HG03378 (cell line): Measurements from ENCODE around the gene ZNF761.
"Not testable (repeated sequence)": the region's sequence is repeated elsewhere in the genome, so short reads cannot be mapped to it uniquely, and the experiment has no call there.

Source experiments
- ATAC-seq: cut with Tn5 transposase; IDR thresholded peaks from one replicate; pipeline ENCODE4 v1.9.1; 2021; ENCODE audit warnings: mild to moderate bottlenecking, moderate library complexity; ENCODE audit not compliant: unreplicated experiment

ZNF761 gene

GRCh38 chr19:53455828-53456227, 24.0 kb downstream of the ZNF761 start:
- ATAC-seq, result no peak

GRCh38 chr19:53460131-53460721, 28.4 kb downstream of the ZNF761 start:
- not testable (repeated sequence) for ATAC-seq

- no peak for ATAC-seq
Measured at GRCh38 chr19:53461866-53462265, 30.1 kb downstream of the ZNF761 start.

- ATAC-seq, result no peak
Measured at GRCh38 chr19:53462861-53463260, 31.1 kb downstream of the ZNF761 start.

GRCh38 chr19:53463263-53463662, 31.5 kb downstream of the ZNF761 start:
- ATAC-seq, result no peak

GRCh38 chr19:53466726-53467484, 35.1 kb downstream of the ZNF761 start:
- no peak for ATAC-seq

- no peak for ATAC-seq
Measured at GRCh38 chr19:53467485-53468262, 35.9 kb downstream of the ZNF761 start, which contains the start of gene ZNF813. Gene ZNF813, plus strand, starts transcription at chr19:53467733. Its CDS starts 16,090 bp downstream, at chr19:53483823.

- not testable (repeated sequence) for ATAC-seq
Measured at GRCh38 chr19:53468628-53469027, 36.8 kb downstream of the ZNF761 start.

- no peak for ATAC-seq
Measured at GRCh38 chr19:53471916-53472315, 40.1 kb downstream of the ZNF761 start.

GRCh38 chr19:53474832-53475231, 43.0 kb downstream of the ZNF761 start:
- not testable (repeated sequence) for ATAC-seq

- ATAC-seq, result not testable (repeated sequence)
Measured at GRCh38 chr19:53475470-53475869, 43.7 kb downstream of the ZNF761 start.

GRCh38 chr19:53483751-53484150, 52.0 kb downstream of the ZNF761 start:
- ATAC-seq, result not testable (repeated sequence)

- no peak for ATAC-seq
Measured at GRCh38 chr19:53485046-53486004, 53.5 kb downstream of the ZNF761 start.

GRCh38 chr19:53492153-53492552, 60.4 kb downstream of the ZNF761 start:
- ATAC-seq, result no peak

GRCh38 chr19:53497311-53498023, 65.7 kb downstream of the ZNF761 start:
- ATAC-seq, result not testable (repeated sequence)

- not testable (repeated sequence) for ATAC-seq
Measured at GRCh38 chr19:53498024-53498395, 66.2 kb downstream of the ZNF761 start.

GRCh38 chr19:53503151-53503550, 71.4 kb downstream of the ZNF761 start:
- ATAC-seq, result not testable (repeated sequence)

- not testable (repeated sequence) for ATAC-seq
Measured at GRCh38 chr19:53503671-53504364, 72.0 kb downstream of the ZNF761 start.

GRCh38 chr19:53504365-53504703, 72.5 kb downstream of the ZNF761 start:
- not testable (repeated sequence) for ATAC-seq
